ENCODE data around the gene SNRPA1.
A peak's percentile ranks its signal among the peaks of the same experiment; 100 is the strongest.
"Not testable (repeated sequence)": the region's sequence is repeated elsewhere in the genome, so short reads cannot be mapped to it uniquely, and the experiment has no call there.

SNRPA1 gene

DNA sequence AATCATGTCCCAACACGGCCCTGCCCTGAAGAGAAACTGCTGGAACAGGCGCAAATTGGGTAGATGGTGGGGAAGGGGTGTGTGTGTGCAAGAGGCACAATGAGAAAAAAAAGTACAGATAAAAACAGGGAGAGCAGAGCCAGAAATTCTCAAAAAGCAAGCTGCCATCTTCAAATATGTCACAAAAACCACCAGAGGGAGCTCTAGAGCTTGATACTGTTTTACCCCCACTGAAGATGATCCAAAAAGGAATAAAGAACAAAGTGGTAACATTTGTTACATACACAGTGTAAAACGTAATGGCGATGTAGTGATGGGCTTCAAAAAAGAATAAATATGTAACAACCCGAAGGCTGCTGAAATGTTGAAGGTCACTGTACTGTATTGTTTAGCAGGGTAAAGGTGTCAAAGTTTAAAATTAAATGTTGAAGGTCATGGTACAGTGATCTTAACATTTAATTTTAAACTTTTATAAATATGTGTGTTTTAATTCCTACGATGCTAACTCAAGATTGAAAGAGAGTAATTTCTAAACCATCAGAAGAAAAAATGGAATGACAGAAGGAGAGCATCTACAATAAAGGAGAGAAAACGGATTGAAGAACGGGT, 6.0 kb downstream of the SNRPA1 start:
- H3K4me3 ChIP-seq (ENCODE audit: low read depth, low read length): no peak overlapping the region
- no peak overlapping the region for H2AFZ ChIP-seq (ENCODE audit: low read length, unreplicated experiment)
- H3K4me1 ChIP-seq (ENCODE audit: control insufficient read depth, insufficient read depth, low read length, unreplicated experiment): peaks cover 8% of the 10 kb centered on the region
- no peaks in the 10 kb centered on the region for H3K27me3 ChIP-seq (ENCODE audit: insufficient read depth, low read length)
- peaks cover 43% of the 10 kb centered on the region for H3K36me3 ChIP-seq (ENCODE audit: insufficient read depth, low read length)
- no peak overlapping the region for H3K27ac ChIP-seq (ENCODE audit: low read depth, low read length)
- peaks cover 73% of the 10 kb centered on the region for H3K79me2 ChIP-seq (ENCODE audit: control insufficient read depth, insufficient read depth, low read length, unreplicated experiment)

GRCh38 chr15:101287342-101287741, 7.7 kb downstream of the SNRPA1 start:
- H3K4me1 ChIP-seq (ENCODE audit: control insufficient read depth, insufficient read depth, low read length, unreplicated experiment); H3K4me3 ChIP-seq (ENCODE audit: low read depth, low read length); H2AFZ ChIP-seq (ENCODE audit: low read length, unreplicated experiment); H3K27ac ChIP-seq (ENCODE audit: low read depth, low read length); H3K27me3 ChIP-seq (ENCODE audit: insufficient read depth, low read length): not testable (repeated sequence)
- peaks cover 46% of the 10 kb centered on the region for H3K36me3 ChIP-seq (ENCODE audit: insufficient read depth, low read length)
- peaks cover 57% of the 10 kb centered on the region for H3K79me2 ChIP-seq (ENCODE audit: control insufficient read depth, insufficient read depth, low read length, unreplicated experiment)

DNA sequence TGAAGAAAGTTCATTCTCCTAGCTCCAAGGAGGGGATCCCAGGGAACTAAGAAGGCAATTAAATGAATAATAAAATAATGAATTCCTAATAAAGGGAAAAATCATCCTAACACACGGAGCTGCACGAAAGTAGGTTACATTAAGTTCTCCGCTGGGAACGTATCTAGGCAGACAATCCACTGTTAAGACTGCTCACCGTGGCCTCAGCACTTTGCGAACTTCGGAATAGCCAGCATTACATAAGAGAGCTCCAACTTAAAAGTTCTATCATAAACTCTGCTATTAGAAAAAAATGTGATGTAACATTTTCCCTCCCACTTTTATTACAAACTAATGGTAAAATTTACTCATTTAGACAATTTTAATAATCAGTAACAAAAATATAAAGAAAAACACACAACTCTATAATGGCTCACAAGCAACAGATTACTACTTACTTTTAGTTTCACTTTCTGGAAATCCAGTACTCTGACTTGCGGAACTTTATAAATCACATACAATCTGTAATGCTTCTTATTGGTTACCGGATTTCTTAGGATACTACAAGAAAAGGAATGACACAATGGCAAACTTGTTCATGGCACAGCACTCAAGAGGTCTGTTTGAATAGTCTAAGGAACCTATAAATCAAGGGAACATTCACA, 8.5 kb downstream of the SNRPA1 start:
- no peaks in the 10 kb centered on the region for H3K4me1 ChIP-seq (ENCODE audit: control insufficient read depth, insufficient read depth, low read length, unreplicated experiment)
- peaks cover 45% of the 10 kb centered on the region for H3K36me3 ChIP-seq (ENCODE audit: insufficient read depth, low read length)
- H2AFZ ChIP-seq (ENCODE audit: low read length, unreplicated experiment): no peak overlapping the region
- H3K79me2 ChIP-seq (ENCODE audit: control insufficient read depth, insufficient read depth, low read length, unreplicated experiment): peaks cover 49% of the 10 kb centered on the region
- H3K27me3 ChIP-seq (ENCODE audit: insufficient read depth, low read length): no peaks in the 10 kb centered on the region
- no peak overlapping the region for H3K4me3 ChIP-seq (ENCODE audit: low read depth, low read length)
- H3K27ac ChIP-seq (ENCODE audit: low read depth, low read length): no peak overlapping the region

DNA sequence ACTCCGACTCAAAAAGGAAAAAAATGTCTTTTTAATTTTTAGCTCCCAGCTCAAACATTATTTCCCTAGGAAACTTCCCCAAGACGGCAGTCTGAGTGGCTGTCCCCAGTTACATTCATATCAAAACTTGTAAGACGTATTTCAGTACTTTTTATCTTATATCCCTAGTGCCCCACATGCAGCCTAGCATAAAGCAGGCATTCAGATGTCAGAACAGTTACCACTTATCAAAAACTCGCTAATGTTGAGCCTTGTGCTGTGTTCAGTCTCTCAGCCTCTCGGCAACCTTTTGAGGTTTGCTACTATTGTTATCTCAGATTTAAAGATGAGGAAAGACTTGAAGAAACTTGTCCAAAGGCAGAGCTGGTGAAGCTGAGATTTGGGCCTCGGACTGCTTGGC, 11.1 kb downstream of the SNRPA1 start:
- no peak overlapping the region for H2AFZ ChIP-seq (ENCODE audit: low read length, unreplicated experiment)
- H3K4me3 ChIP-seq (ENCODE audit: low read depth, low read length): no peak overlapping the region
- H3K4me1 ChIP-seq (ENCODE audit: control insufficient read depth, insufficient read depth, low read length, unreplicated experiment): no peaks in the 10 kb centered on the region
- peaks cover 43% of the 10 kb centered on the region for H3K36me3 ChIP-seq (ENCODE audit: insufficient read depth, low read length)
- no peak overlapping the region for H3K27ac ChIP-seq (ENCODE audit: low read depth, low read length)
- H3K27me3 ChIP-seq (ENCODE audit: insufficient read depth, low read length): no peaks in the 10 kb centered on the region
- peaks cover 26% of the 10 kb centered on the region for H3K79me2 ChIP-seq (ENCODE audit: control insufficient read depth, insufficient read depth, low read length, unreplicated experiment)

- H3K36me3 ChIP-seq (ENCODE audit: insufficient read depth, low read length): peaks cover 16% of the 10 kb centered on the region
- H3K4me3 ChIP-seq (ENCODE audit: low read depth, low read length): no peak overlapping the region
- no peak overlapping the region for H2AFZ ChIP-seq (ENCODE audit: low read length, unreplicated experiment)
- no peak overlapping the region for H3K27ac ChIP-seq (ENCODE audit: low read depth, low read length)
- peaks cover 8% of the 10 kb centered on the region for H3K4me1 ChIP-seq (ENCODE audit: control insufficient read depth, insufficient read depth, low read length, unreplicated experiment)
- H3K27me3 ChIP-seq (ENCODE audit: insufficient read depth, low read length): no peaks in the 10 kb centered on the region
- H3K79me2 ChIP-seq (ENCODE audit: control insufficient read depth, insufficient read depth, low read length, unreplicated experiment): peaks cover 20% of the 10 kb centered on the region
Observed at GRCh38 chr15:101280007-101280406, 15.0 kb downstream of the SNRPA1 start.

DNA sequence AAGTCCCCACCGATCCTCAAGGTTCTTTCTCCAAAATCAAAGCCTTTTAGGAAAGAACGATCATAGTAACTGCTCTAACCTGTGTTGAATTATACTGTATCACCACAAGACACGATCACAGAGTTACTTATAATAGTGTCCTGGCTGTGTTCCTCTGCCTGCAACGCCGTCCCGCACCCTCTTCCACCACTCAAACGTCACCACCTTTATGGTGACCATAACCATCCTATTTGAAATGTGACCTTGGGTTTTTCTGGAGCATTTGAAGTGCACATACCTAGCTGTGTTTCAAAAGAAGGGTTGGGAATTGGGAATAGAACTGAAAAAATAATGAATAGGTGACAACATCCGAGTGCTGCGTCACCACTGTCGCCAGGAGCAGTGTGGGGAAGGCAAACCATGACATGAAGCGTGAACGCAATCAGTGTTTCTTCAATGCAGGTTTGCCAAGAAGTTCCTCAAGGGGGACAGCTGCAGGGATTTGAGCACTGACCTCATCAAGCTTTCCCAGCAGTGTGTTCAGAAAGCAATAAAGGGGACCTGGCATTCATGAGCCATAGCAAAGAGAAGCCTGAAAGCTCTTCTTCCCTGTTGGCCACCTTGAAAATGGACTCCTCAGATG, 17.0 kb downstream of the SNRPA1 start:
- H3K27ac ChIP-seq (ENCODE audit: low read depth, low read length): peak overlapping the region; percentile 22; the same call in 1 of the 2 replicates
- H3K4me3 ChIP-seq (ENCODE audit: low read depth, low read length): peak overlapping the region; percentile 89
- H3K79me2 ChIP-seq (ENCODE audit: control insufficient read depth, insufficient read depth, low read length, unreplicated experiment): peaks cover 28% of the 10 kb centered on the region
- H2AFZ ChIP-seq (ENCODE audit: low read length, unreplicated experiment): peak overlapping the region; percentile 37
- H3K27me3 ChIP-seq (ENCODE audit: insufficient read depth, low read length): no peaks in the 10 kb centered on the region
- H3K36me3 ChIP-seq (ENCODE audit: insufficient read depth, low read length): peaks cover 31% of the 10 kb centered on the region
- peaks cover 8% of the 10 kb centered on the region for H3K4me1 ChIP-seq (ENCODE audit: control insufficient read depth, insufficient read depth, low read length, unreplicated experiment)

DNA sequence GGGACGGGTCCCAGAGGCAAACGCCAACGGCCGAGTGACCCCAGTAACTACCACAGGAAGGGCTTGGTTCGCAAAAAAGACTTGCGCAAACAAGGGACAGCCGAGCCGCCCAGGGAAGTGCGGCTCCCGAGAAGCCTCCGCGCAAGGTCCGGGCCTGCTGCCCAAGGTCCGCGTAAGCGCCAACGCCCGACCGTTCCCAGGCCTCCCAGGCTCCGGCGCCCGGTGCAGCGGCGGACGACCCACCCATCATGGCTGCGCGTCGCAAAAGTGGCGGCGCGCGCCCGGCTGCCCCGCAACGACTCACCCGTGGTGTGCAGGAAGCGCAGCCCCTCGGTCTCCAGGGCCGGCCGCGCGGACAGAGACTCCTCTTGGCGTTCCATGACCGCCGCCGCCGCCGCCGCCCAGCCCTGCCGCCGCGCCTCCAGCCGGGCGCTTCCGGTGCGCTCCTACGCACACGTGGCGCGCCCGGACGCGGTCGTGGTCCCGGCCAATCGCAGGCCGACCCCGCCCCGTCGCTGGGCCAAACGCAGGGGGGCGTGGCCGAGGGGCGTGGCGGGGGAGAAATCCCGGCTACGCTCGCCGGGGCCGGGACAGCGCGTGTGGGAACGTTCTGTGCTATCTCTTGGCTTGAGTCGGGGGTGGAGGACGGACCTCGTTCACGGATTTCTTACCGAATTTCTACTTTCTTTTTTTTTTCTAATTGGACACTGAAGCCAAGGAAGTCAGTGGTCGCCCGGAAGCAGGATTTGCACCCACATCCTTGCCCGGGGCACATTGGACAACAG, 17.8 kb downstream of the SNRPA1 start, which contains the start of gene SELENOS:
Gene SELENOS (minus strand): TSS at position 448 of the 785 bp plus-strand sequence. CDS start 68 bp downstream, at position 380.
- no peaks in the 10 kb centered on the region for H3K27me3 ChIP-seq (ENCODE audit: insufficient read depth, low read length)
- H3K79me2 ChIP-seq (ENCODE audit: control insufficient read depth, insufficient read depth, low read length, unreplicated experiment): peaks cover 28% of the 10 kb centered on the region
- peaks cover 8% of the 10 kb centered on the region for H3K4me1 ChIP-seq (ENCODE audit: control insufficient read depth, insufficient read depth, low read length, unreplicated experiment)
- peak within 1 kb of the TSS; percentile 52 for H2AFZ ChIP-seq (ENCODE audit: low read length, unreplicated experiment)
- peak within 1 kb of the TSS; percentile 89 for H3K4me3 ChIP-seq (ENCODE audit: low read depth, low read length)
- H3K27ac ChIP-seq (ENCODE audit: low read depth, low read length): peak within 1 kb of the TSS; percentile 77
- H3K36me3 ChIP-seq (ENCODE audit: insufficient read depth, low read length): peaks cover 33% of the 10 kb centered on the region

GRCh38 chr15:101276501-101277037, 18.5 kb downstream of the SNRPA1 start:
- Histone ChIP-seq H3K79me2 (ENCODE audit: control insufficient read depth, insufficient read depth, low read length, unreplicated experiment) (peaks cover 28% of the 10 kb centered on the region), H3K36me3 (ENCODE audit: insufficient read depth, low read length) (peaks cover 39% of the 10 kb centered on the region), H3K27me3 (ENCODE audit: insufficient read depth, low read length) (no peaks in the 10 kb centered on the region), H3K27ac (ENCODE audit: low read depth, low read length) (peak overlapping the region; percentile 77), H3K4me3 (ENCODE audit: low read depth, low read length) (peak overlapping the region; percentile 89), H3K4me1 (ENCODE audit: control insufficient read depth, insufficient read depth, low read length, unreplicated experiment) (peaks cover 8% of the 10 kb centered on the region), H2AFZ (ENCODE audit: low read length, unreplicated experiment) (peak overlapping the region; percentile 52)

DNA sequence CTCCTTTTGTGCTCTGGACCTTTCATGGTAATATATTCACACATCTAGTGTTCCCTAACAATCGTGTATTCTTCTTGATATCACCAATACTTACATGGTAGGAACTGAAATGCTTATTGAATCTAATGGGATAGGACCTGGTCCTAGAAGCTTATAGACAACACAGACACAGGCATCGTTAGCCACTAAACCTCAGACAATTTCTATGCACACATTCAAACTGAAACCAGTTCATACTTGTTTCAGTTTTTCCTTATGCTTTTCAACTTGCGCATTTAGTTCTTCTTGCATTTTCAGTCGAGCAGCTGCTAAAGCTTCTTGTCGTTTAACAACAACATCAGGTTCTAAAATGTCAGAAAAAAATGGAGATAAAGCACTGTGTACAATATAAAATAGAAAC, 20.0 kb downstream of the SNRPA1 start:
- peaks cover 8% of the 10 kb centered on the region for H3K4me1 ChIP-seq (ENCODE audit: control insufficient read depth, insufficient read depth, low read length, unreplicated experiment)
- no peak overlapping the region for H3K4me3 ChIP-seq (ENCODE audit: low read depth, low read length)
- H3K36me3 ChIP-seq (ENCODE audit: insufficient read depth, low read length): peaks cover 49% of the 10 kb centered on the region
- H3K79me2 ChIP-seq (ENCODE audit: control insufficient read depth, insufficient read depth, low read length, unreplicated experiment): peaks cover 28% of the 10 kb centered on the region
- no peak overlapping the region for H2AFZ ChIP-seq (ENCODE audit: low read length, unreplicated experiment)
- H3K27me3 ChIP-seq (ENCODE audit: insufficient read depth, low read length): no peaks in the 10 kb centered on the region
- H3K27ac ChIP-seq (ENCODE audit: low read depth, low read length): no peak overlapping the region

- H3K27ac ChIP-seq (ENCODE audit: low read depth, low read length): no peak overlapping the region
- no peak overlapping the region for H2AFZ ChIP-seq (ENCODE audit: low read length, unreplicated experiment)
- H3K36me3 ChIP-seq (ENCODE audit: insufficient read depth, low read length): peaks cover 49% of the 10 kb centered on the region
- H3K27me3 ChIP-seq (ENCODE audit: insufficient read depth, low read length): no peaks in the 10 kb centered on the region
- H3K79me2 ChIP-seq (ENCODE audit: control insufficient read depth, insufficient read depth, low read length, unreplicated experiment): peaks cover 28% of the 10 kb centered on the region
- no peak overlapping the region for H3K4me3 ChIP-seq (ENCODE audit: low read depth, low read length)
- H3K4me1 ChIP-seq (ENCODE audit: control insufficient read depth, insufficient read depth, low read length, unreplicated experiment): peaks cover 8% of the 10 kb centered on the region
Observed at GRCh38 chr15:101273534-101273933, 21.5 kb downstream of the SNRPA1 start.

All from ACC112 (cell line).